GM18907 (cell line): ENCODE data around the gene SV2C.

ENCODE experiments used
- ATAC-seq: cut with Tn5 transposase; IDR thresholded peaks from one replicate; pipeline ENCODE4 v1.9.1; 2021; ENCODE audit warnings: mild to moderate bottlenecking, moderate library complexity; ENCODE audit not compliant: unreplicated experiment

SV2C gene

GRCh38 chr5:76376148-76376865, 293.1 kb downstream of the SV2C start:
- ATAC-seq, result no peak

DNA sequence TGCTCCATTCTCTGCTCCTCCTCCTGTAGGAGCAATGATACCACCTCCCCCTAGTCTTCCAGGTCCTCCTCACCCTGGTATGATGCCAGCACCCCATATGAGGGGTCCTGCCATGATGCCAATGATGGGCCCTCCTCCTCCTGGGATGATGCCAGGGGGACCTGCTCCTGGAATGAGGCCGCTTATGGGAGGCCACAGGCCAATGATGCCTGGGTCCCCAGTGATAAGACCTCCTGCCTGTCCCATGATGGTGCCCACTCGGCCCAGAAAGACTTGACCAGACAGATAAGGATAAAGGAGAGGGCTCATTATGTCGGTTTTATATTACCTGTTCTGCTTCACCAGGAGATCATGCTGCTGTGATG, 293.7 kb downstream of the SV2C start:
- no peak for ATAC-seq

GRCh38 chr5:76378355-76378754, 295.2 kb downstream of the SV2C start:
- ATAC-seq, result no peak

DNA sequence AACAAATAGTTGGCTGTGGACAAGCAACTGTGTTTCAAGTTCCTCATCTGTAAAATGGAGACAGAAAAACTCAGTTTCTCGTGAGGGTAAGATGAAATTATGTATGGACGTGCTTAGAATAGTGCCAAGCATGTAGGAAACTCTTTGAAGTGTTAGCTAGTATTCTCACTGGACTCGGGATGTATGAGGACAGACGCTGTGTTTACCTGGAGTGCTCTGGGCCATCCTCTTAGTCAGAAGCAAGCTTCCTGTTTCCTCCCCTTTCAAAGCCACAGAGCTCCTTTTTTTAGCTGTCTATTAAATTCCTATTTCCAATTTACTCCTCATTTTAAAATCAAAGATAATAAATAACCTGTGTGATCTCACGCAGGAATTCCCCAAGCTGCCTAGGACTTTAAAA, 296.1 kb downstream of the SV2C start:
- no peak for ATAC-seq

DNA sequence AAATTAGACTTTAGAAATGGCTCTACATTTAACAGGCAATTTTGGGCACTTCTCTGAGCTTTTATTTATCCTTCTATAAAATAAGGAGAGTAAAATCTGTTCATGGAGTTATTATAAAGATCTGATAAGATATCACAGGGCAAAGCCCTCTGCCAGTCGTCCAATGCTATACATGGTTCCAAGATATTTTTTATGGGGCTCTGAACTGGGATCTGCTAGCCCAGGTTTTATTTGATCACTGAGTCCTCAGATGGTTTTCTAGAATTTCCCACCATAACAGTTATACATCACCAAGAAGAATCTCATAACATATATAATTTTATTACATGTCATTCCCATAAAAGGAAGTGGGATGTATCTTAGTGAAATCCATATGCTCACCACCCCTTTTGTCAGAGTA, 296.7 kb downstream of the SV2C start:
- no peak for ATAC-seq

GRCh38 chr5:76380346-76381066, 297.3 kb downstream of the SV2C start:
- ATAC-seq, result no peak

DNA sequence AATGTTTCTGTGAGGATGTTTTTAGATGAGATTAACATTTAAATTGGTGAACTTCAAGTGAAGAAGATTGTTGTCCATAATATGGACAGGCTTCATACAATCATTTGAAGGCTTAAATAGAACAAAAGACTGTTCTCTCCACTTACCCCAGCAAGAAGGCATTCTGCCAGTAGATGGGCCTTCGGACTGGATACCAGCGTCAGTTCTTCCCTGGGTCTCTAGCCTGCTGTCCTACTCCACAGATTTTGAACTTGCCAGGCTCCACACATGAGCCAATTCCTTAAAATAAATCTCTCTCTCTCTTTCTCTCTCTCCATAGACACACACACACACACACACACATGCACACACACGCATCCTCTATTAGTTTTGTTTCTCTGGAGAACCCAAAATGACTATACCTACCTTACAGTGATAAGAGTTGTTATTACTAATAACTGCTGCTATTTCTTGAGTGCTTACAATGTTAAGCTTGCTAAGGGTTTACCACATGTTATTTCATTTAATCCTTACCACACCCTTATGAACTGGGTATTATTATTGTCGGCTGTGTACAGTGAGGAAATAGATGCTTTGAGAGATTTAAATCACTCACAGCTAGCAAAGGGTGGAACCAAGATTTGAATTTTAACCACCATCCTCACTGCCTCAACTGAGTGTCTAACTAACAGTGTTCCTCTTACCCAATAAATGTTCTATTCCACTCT, 300.1 kb downstream of the SV2C start:
- ATAC-seq, result no peak

GRCh38 chr5:76384189-76384588, 301.0 kb downstream of the SV2C start:
- no peak for ATAC-seq

DNA sequence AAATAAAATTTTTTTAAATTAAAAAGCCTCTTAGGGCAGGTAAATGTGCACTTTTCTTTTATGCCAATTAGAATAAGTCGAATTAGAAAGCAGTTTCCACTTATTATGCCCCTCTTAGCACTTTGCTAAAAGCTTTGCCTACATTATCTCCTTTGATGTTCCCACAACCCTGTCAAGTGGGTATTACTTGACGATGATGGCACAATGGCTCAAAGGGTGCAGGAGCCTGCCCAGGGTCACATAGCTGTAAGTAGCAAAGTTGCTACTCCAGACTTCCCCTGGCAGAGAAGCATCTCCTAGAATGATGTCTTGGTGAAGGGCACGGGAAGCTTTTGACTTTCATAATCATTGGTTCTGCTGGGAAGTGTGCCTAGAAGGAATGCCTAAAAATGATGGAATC, 301.5 kb downstream of the SV2C start:
- no peak for ATAC-seq

DNA sequence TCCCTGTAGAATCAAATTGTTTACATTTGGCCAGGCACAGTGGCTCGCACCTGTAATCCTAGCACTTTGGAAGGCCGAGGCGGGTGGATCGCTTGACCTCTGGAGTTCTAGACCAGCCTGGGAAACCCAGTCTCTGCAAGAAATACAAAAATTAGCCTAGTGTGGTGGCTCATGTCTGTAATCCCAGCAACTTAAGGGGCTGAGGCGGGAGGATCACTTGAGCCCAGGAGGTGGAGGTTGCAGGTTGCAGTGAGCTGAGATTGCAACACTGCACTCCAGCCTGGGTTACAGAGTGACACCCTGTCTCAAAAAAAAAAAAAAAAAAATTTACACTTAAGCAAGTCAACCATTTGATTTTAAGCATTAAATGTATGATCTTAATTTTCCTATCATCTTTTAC, 302.4 kb downstream of the SV2C start:
- no peak for ATAC-seq

DNA sequence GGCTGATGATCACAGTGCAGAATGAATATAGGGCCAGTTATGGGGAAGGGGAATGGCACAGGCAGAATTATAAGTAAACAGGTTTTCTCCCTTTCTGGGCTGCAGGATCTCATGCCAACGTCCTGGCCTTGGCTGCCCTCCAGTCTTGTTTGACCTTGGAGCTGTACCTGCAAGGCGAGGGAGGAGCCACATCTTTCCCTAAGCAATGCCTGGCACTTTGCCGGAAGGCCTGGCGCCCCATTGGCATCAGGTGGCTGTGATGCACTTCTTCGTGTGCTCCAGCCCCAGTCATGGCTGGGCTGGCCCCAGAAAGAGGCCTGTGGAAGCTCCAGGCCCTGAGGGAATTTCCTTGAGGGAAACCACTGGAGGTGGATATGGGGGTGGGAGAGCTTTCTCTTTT, 303.2 kb downstream of the SV2C start:
- ATAC-seq, result no peak

DNA sequence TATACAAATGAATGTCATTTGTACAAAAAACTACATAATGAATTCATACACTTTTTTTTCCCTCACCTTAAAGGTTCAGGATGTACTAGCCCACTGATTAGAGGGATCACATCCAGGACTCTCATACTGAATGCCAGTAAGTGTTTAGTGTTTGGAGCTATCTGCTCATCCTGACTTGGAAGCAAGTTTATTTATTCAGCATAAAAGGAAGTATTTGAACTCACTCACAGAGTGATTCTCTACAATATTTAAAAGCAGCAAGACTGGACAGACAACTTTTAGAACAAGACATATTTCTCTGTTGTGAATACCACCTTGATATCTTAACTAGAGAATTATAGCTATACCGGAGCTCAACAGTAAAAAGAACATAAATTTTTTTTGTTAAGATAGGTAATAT, 305.1 kb downstream of the SV2C start:
- ATAC-seq, result no peak

DNA sequence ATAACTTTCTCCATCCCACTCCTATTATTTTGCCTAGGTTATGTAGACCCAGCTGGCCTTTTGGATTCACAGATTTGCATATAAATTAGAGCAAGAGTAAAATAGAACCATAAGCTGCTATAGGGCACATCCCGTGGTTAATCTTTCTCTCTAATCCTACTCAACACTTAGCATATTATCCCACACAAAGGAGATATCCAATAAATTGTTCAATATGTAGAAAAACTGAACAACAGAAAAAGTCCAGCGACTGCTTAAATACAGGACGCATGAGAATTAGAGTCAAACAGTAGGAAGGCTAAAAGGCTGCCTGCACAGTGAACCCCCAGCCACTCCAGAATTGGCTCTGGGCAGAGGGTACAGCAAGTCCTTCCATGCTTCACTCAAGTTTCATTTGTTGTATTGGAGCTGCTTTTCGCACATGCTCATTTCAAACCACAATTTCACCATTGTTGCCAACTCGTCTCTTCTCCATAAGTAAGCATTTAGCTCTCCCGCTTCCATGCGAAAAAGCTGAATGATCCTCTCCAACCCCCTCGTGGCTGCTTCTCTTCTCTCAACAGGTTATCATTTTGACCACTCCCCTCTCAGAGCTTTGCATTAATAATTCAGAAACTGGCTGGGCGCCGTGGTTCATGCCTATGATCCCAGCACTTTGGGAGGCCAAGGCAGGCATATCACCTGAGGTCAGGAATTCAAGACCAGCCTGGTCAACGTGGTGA, 305.8 kb downstream of the SV2C start:
- ATAC-seq, result no peak

GRCh38 chr5:76389513-76390154, 306.5 kb downstream of the SV2C start:
- ATAC-seq, result no peak

GRCh38 chr5:76391014-76391413, 307.8 kb downstream of the SV2C start:
- no peak for ATAC-seq

GRCh38 chr5:76393035-76393680, 310.0 kb downstream of the SV2C start:
- ATAC-seq, result no peak

DNA sequence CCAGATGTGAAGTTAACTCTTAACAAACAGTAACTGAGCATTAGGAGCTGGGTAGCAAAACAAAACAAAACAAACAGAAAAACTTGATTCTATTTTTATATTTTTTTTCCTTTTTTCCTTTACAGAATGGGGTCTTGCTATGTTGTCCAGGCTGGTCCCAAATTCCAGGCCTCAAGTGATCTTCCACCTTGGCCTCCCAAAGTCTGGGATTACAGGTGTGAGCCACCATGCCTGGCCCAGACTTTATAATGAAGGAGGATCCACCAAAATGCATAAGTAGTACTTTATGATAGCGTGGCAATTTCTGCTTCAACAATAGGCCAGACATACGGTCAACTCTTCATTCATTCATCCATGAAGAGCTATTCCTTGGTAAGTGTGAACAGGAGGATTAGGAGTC, 314.0 kb downstream of the SV2C start:
- no peak for ATAC-seq

DNA sequence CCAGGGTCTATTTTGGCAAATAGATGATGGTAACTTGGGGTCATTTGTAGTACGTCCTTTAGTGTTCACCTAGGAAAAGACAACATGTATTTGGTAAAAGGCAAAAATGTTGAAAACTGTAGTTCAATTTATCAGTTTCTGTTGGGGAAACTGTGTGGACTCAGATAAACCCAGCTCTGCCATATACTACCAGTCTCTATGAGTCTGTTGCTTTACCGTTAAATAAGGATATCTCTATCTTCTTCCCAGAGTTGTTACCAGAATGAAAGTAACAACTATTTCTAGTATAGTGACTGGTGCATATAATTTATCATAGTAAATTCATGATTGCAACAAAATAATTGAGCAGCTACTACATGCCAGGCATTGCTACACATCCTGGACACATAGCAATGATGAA, 316.1 kb downstream of the SV2C start:
- no peak for ATAC-seq

DNA sequence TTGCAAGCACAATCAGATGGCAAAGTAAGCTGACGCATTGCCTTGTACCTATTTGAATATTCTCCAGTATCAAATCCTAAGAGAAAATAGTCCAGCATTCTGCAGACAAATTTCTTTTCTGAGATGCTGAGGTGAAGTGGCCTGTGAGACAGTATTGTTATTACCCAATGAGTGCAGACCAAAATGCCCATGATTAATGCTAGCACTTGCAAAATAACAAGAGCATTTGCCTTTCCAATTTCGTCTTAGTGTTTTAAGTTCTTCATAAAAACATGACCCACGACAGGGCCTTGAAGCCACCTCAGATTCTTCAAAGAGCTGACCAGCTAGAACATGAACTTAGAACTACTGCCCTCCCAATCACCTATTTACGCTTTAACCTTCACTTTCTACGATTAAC, 317.3 kb downstream of the SV2C start:
- no peak for ATAC-seq

- no peak for ATAC-seq
Measured at GRCh38 chr5:76401801-76402250, 318.6 kb downstream of the SV2C start.
